Kidney (tissue), 14 donors: Measurements from ENCODE around the gene SERPINE2. TPM values are rescaled to one million over a fixed set of nuclear protein-coding genes. Genes with fewer than 3 reads are reported as not detected.

Experiments used
- DNase-seq, 5 donors: peaks; one replicate each; pipeline ENCODE4 v3.0.0-alpha.2; 2013 to 2020
- FAIRE-seq: peaks from 2 replicates; lab custom pipeline; 2012; peaks lifted over from hg19 to GRCh38; lab: Jason Lieb, UNC
- H3K27ac ChIP-seq, 2 donors: one replicate each; pipeline ENCODE4 v1.7.0; 2013; ENCODE audit warnings: low read depth in 2 of 2, low read length in 2 of 2, inconsistent platforms in 1 of 2
- H3K27me3 ChIP-seq: one replicate; pipeline ENCODE4 v1.7.1; 2013; ENCODE audit warnings: low read length, inconsistent platforms; ENCODE audit not compliant: control insufficient read depth, insufficient read depth
- H3K36me3 ChIP-seq, 3 donors: one replicate each; pipeline versions ENCODE4 v1.7.0 to v1.7.1; 2013; ENCODE audit warnings: low read length in 3 of 3, control low read depth in 1 of 3, inconsistent platforms in 1 of 3; ENCODE audit not compliant: insufficient read depth in 3 of 3, control insufficient read depth in 2 of 3
- H3K4me1 ChIP-seq, 3 donors: one replicate each; pipeline versions ENCODE4 v1.7.0 to v1.7.1; 2013; ENCODE audit warnings: low read length in 3 of 3, inconsistent platforms in 1 of 3, low read depth in 1 of 3; ENCODE audit not compliant: control insufficient read depth in 2 of 3, insufficient read depth in 2 of 3
- H3K4me3 ChIP-seq, 3 donors: one replicate each; pipeline versions ENCODE4 v1.7.0 to v1.8.1; 2013; ENCODE audit warnings: low read length in 3 of 3, control low read depth in 1 of 3, inconsistent platforms in 1 of 3
- H3K9ac ChIP-seq, 3 donors: one replicate each; pipeline versions ENCODE4 v1.7.0 to v1.7.1; 2013; ENCODE audit warnings: low read length in 3 of 3, control low read depth in 1 of 3, inconsistent platforms in 1 of 3
- H3K9me3 ChIP-seq, 3 donors: one replicate each; pipeline versions ENCODE4 v1.7.0 to v1.7.1; 2013; ENCODE audit warnings: low read length in 3 of 3, control low read depth in 1 of 3, inconsistent platforms in 1 of 3; ENCODE audit not compliant: control insufficient read depth in 2 of 3, insufficient read depth in 1 of 3
- CTCF ChIP-seq: IDR thresholded peaks from 3 replicates; pipeline ENCODE4 v1.5.1; 2012; ENCODE audit warnings: mild to moderate bottlenecking, moderate library complexity, borderline replicate concordance; ENCODE audit not compliant: insufficient read depth; ENCODE audit errors: extremely low read depth
- intact Hi-C: fragments of 100-400 bp; cut with DNase I; formaldehyde crosslinking; loops from one replicate; pipeline ENCODE4 v1.11.1; 2022
- polyA plus RNA-seq: library from polyadenylated mRNA; stranded (reverse); fragments of 350-450 nt; fragmentation: Illumina TruSeq; extraction: RNeasy Lipid Tissue Mini Kit (QIAGEN cat#74804); gene quantifications from one replicate; pipeline ENCODE4 v1.2.3, GENCODE V29; 2014; ENCODE audit warnings: low read depth, low replicate concordance; ENCODE audit not compliant: insufficient read depth
- total RNA-seq: library from RNA; stranded (reverse); fragmentation: NEBNext Ultra II Directional; extraction: Animal tissue kit (Norgen Biotek cat#: 25700); gene quantifications from one replicate; pipeline ENCODE4 v1.2.1, GENCODE V29; 2021
- donor health status: control.
- donor health status: control.
- donor health status: control.
- donor health status: control.
- donor health status: control.
- donor health status: DM: yes; HTN: yes; CAD: no.
- donor health status: Normal renal cell carcinoma (clear cell type).

The SERPINE2 gene
- total and polyA plus RNA-seq, 2 donors from 2014 or later = 27.3 to 29.2 TPM

GRCh38 chr2:223989856-223990232, 49.2 kb downstream of the SERPINE2 start:
- intact Hi-C loops = loop anchor here (5.0 kb wide), 1 partner anchor 297 kb away; no protein-coding TSS in a partner anchor
- Histone ChIP-seq H3K4me3 (no peak overlapping the region), H3K27me3 (no peaks in the 10 kb centered on the region), H3K9ac (no peak overlapping the region), H3K4me1 (peaks cover 3 to 9% (median 8%) of the 10 kb centered on the region in 3 donors), H3K9me3 (no peaks in the 10 kb centered on the region), H3K36me3 (no peaks in the 10 kb centered on the region), H3K27ac (no peak overlapping the region)
- FAIRE-seq (no peak), DNase-seq (peak in 3 of 5 donors; percentile 36 to 74 (median 56))
- TF ChIP-seq CTCF = no peak

GRCh38 chr2:223989206-223989855, 49.8 kb downstream of the SERPINE2 start:
- H3K4me3 ChIP-seq = no peak overlapping the region
- H3K4me1 ChIP-seq = peaks cover 3 to 6% (median 6%) of the 10 kb centered on the region in 3 donors
- FAIRE-seq (no peak), DNase-seq (peak in 3 of 5 donors; percentile 19 to 48 (median 43))
- no peak overlapping the region for H3K9ac ChIP-seq
- no peak for TF ChIP-seq CTCF
- no peaks in the 10 kb centered on the region for H3K9me3 ChIP-seq
- no peak overlapping the region for H3K27ac ChIP-seq
- intact Hi-C loops = no loop called here
- peaks cover 0 to 3% (median 0%) of the 10 kb centered on the region in 3 donors for H3K36me3 ChIP-seq
- no peaks in the 10 kb centered on the region for H3K27me3 ChIP-seq

GRCh38 chr2:223981241-223981640, 57.8 kb downstream of the SERPINE2 start:
- no peak for DNase-seq
- intact Hi-C loops = no loop called here
- H3K9ac ChIP-seq = no peak overlapping the region
- H3K36me3 ChIP-seq = peaks cover 0 to 5% (median 0%) of the 10 kb centered on the region in 3 donors
- no peaks in the 10 kb centered on the region for H3K27me3 ChIP-seq
- FAIRE-seq = no peak
- H3K4me3 ChIP-seq = no peak overlapping the region
- no peak for TF ChIP-seq CTCF
- no peak overlapping the region for H3K27ac ChIP-seq
- no peaks in the 10 kb centered on the region for H3K9me3 ChIP-seq
- H3K4me1 ChIP-seq = no peaks in the 10 kb centered on the region
